ENCODE measurements around the gene BCOR. TPM values are rescaled to one million over a fixed set of nuclear protein-coding genes. Genes with fewer than 3 reads are reported as not detected.

Gene BCOR
- total RNA-seq, 4 donors from 2014 or later = 20.9 to 36.0 (median 32.5) TPM

GRCh38 chrX:40077906-40078305 is 19.9 kb downstream of the BCOR start:
- Histone ChIP-seq H3K36me3 (peaks cover 29% of the 10 kb centered on the region), H3K27me3 (no peaks in the 10 kb centered on the region), H3K9me3 (no peaks in the 10 kb centered on the region), H3K27ac (no peak overlapping the region), H3K4me3 (no peak overlapping the region), H3K4me1 (peaks cover 21% of the 10 kb centered on the region)
- WGBS = 67% methylated on average over 7 of the region's 7 CpGs
- TF ChIP-seq POLR2AphosphoS5 (IDR thresholded peaks at IDR 0.05) (no peak), POLR2A (IDR thresholded peaks at IDR 0.05) (no peak)
- no peak for DNase-seq (ENCODE audit: low spot score in 2 of 2)

DNA sequence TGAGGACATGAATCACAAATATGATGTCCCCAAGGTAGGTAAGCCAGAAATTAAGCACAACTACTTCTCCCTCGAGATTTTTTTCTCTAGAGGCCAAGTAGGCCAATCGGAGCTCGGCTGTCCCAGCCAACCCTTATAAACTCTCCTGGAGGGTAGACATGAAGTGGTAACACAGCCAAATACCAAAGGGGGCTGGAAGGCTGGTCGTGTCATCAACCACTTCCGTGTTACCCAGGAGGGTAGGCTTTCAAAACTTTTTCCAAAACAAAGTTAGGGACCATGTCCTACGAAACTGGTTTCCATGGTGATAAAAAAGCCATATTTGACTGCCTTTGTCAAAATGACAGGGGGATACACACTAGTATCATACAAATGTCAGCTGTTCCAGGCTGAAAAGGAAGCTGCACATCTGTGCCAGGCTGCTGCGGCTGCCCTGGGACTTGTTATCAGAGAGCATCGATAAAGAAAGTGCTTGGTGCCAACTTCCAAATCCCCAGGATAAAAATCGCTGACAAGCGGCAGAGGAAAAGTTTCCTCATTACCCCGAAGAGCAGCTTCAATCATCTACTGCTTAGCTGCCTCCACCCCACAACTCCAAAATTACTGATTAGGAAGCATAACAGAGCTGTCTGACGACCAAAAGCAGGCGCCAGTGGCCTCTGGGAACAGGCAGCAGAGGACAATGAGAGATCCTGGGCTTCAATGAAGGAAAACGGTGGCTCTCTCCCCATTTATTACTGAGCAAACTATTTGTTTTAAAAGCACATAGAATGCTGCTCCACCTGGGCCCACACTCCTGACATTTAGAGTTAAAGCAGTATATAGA is 20.8 kb downstream of the BCOR start:
- H3K9me3 ChIP-seq = no peaks in the 10 kb centered on the region
- TF ChIP-seq, protein P1, sequence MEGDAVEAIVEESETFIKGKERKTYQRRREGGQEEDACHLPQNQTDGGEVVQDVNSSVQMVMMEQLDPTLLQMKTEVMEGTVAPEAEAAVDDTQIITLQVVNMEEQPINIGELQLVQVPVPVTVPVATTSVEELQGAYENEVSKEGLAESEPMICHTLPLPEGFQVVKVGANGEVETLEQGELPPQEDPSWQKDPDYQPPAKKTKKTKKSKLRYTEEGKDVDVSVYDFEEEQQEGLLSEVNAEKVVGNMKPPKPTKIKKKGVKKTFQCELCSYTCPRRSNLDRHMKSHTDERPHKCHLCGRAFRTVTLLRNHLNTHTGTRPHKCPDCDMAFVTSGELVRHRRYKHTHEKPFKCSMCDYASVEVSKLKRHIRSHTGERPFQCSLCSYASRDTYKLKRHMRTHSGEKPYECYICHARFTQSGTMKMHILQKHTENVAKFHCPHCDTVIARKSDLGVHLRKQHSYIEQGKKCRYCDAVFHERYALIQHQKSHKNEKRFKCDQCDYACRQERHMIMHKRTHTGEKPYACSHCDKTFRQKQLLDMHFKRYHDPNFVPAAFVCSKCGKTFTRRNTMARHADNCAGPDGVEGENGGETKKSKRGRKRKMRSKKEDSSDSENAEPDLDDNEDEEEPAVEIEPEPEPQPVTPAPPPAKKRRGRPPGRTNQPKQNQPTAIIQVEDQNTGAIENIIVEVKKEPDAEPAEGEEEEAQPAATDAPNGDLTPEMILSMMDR (IDR thresholded peaks at IDR 0.05) = no peak
- TF ChIP-seq POLR2AphosphoS5 (IDR thresholded peaks at IDR 0.05) (no peak), POLR2A (IDR thresholded peaks at IDR 0.05) (no peak), EP300 (IDR thresholded peaks at IDR 0.05) (no peak)
- peaks cover 37% of the 10 kb centered on the region for H3K36me3 ChIP-seq
- H3K27me3 ChIP-seq = no peaks in the 10 kb centered on the region
- H3K4me3 ChIP-seq = no peak overlapping the region
- H3K27ac ChIP-seq = no peak overlapping the region
- 62% methylated on average over 14 of the region's 14 CpGs for WGBS
- peaks cover 12% of the 10 kb centered on the region for H3K4me1 ChIP-seq
- no peak for DNase-seq (ENCODE audit: low spot score in 2 of 2)

- no peaks in the 10 kb centered on the region for H3K27me3 ChIP-seq
- WGBS = 80% methylated on average over 13 of the region's 14 CpGs
- no peaks in the 10 kb centered on the region for H3K9me3 ChIP-seq
- no peak overlapping the region for H3K4me3 ChIP-seq
- no peak for DNase-seq (ENCODE audit: low spot score in 2 of 2)
- no peak overlapping the region for H3K27ac ChIP-seq
- H3K4me1 ChIP-seq = no peaks in the 10 kb centered on the region
- H3K36me3 ChIP-seq = peaks cover 46% of the 10 kb centered on the region
- TF ChIP-seq, protein P1 (IDR thresholded peaks at IDR 0.05) = no peak
- TF ChIP-seq POLR2A (IDR thresholded peaks at IDR 0.05) (no peak), POLR2AphosphoS5 (IDR thresholded peaks at IDR 0.05) (no peak), EP300 (IDR thresholded peaks at IDR 0.05) (no peak)
These were observed 22.8 kb downstream of the BCOR start for GRCh38 chrX:40074959-40075332.

- Histone ChIP-seq H3K4me3 (no peak overlapping the region), H3K4me1 (no peaks in the 10 kb centered on the region), H3K36me3 (peaks cover 52% of the 10 kb centered on the region), H3K9me3 (no peaks in the 10 kb centered on the region), H3K27ac (no peak overlapping the region), H3K27me3 (no peaks in the 10 kb centered on the region)
- no peak for DNase-seq (ENCODE audit: low spot score in 2 of 2)
- TF ChIP-seq POLR2AphosphoS5 (IDR thresholded peaks at IDR 0.05) = no peak
- TF ChIP-seq, protein P1 (IDR thresholded peaks at IDR 0.05) = no peak
- TF ChIP-seq POLR2A (IDR thresholded peaks at IDR 0.05) = no peak
- no peak for TF ChIP-seq EP300 (IDR thresholded peaks at IDR 0.05)
- WGBS = 94% methylated on average over 35 of the region's 37 CpGs
These were observed 23.4 kb downstream of the BCOR start for GRCh38 chrX:40074080-40074958.

DNA sequence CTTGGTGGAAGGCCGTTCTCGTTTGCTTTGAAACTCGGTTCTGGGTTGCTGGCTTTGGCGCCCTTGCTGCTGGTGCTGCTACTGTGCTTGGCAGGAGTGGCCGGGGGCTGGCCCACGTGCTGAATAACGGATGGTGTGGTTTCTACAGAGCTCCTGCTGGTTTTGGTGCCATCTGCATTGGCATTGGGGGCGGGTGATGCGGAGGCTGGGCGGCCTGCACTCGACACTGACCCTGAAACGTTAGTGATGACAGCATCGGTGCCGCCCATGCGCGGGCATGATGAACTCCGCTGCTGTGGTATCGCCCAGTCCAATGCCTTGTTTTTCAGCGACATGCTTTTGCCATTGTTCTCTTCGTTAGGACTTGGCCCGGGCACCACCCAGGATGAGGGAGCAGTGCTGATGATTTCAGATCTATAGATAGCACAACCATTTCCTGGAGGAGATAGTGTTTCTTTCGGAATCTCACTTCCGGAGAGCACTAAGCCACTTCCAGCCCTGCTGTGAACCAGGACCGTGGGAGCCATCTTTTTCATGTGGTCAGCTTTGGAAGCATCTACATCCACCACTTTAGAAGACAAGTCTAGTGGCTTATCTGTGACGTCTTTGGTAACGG is 24.2 kb downstream of the BCOR start:
- Histone ChIP-seq H3K4me1 (no peaks in the 10 kb centered on the region), H3K4me3 (no peak overlapping the region), H3K9me3 (no peaks in the 10 kb centered on the region), H3K36me3 (peaks cover 57% of the 10 kb centered on the region), H3K27ac (no peak overlapping the region), H3K27me3 (no peaks in the 10 kb centered on the region)
- WGBS = 91% methylated on average over 21 of the region's 26 CpGs
- DNase-seq (ENCODE audit: low spot score in 2 of 2) = no peak
- TF ChIP-seq POLR2AphosphoS5 (IDR thresholded peaks at IDR 0.05) (no peak), EP300 (IDR thresholded peaks at IDR 0.05) (no peak), POLR2A (IDR thresholded peaks at IDR 0.05) (no peak)
- TF ChIP-seq, protein P1 (IDR thresholded peaks at IDR 0.05) = no peak

Data from suprapubic skin (tissue), 4 donors.